Ectodermal cell (in vitro differentiated cells): ENCODE results near the gene IFT74.

Experiments
- H3K27ac ChIP-seq: 2 replicates; pipeline ENCODE4 v1.7.0; 2013; ENCODE audit warnings: mild to moderate bottlenecking, low read depth, low read length; ENCODE audit not compliant: insufficient read depth, poor library complexity, severe bottlenecking
- H3K27me3 ChIP-seq: 2 replicates; pipeline ENCODE4 v1.7.0; 2013; ENCODE audit warnings: mild to moderate bottlenecking, low read length; ENCODE audit not compliant: insufficient read depth, control insufficient read depth, poor library complexity, severe bottlenecking
- H3K36me3 ChIP-seq: one replicate; pipeline ENCODE4 v1.7.0; 2013; ENCODE audit warnings: low read length; ENCODE audit not compliant: control insufficient read depth, insufficient read depth
- H3K4me1 ChIP-seq: one replicate; pipeline ENCODE4 v1.7.0; 2013; ENCODE audit warnings: low read length; ENCODE audit not compliant: control insufficient read depth, insufficient read depth
- H3K4me3 ChIP-seq: 2 replicates; pipeline ENCODE4 v1.7.0; 2013; ENCODE audit warnings: low read depth, low read length, control low read depth; ENCODE audit not compliant: insufficient read depth
- H3K9me3 ChIP-seq: 2 replicates; pipeline ENCODE4 v1.7.0; 2013; ENCODE audit warnings: mild to moderate bottlenecking, low read length, moderate library complexity; ENCODE audit not compliant: control insufficient read depth
- WGBS, 2 experiments: methylation state at CpG; one replicate each; pipeline ENCODE4 v1.1.7; 2013; ENCODE audit warnings: missing lambda C conversion rate in 2 of 2; 5-methylcytosine and 5-hydroxymethylcytosine counted together

The IFT74 gene

GRCh38 chr9:26973989-26974388 lies 17.8 kb downstream of the IFT74 start:
- Histone ChIP-seq H3K27me3 (no peaks in the 10 kb centered on the region), H3K4me1 (no peaks in the 10 kb centered on the region), H3K9me3 (no peaks in the 10 kb centered on the region), H3K36me3 (peaks cover 11% of the 10 kb centered on the region), H3K27ac (no peak overlapping the region), H3K4me3 (no peak overlapping the region)
- WGBS, 2 experiments, result 89 to 95% methylated on average over 4 to 5 of the region's 5 CpGs

- H3K4me3 ChIP-seq, result no peak overlapping the region
- WGBS, 2 experiments, result 84 to 85% methylated on average over 4 of the region's 4 CpGs
Measured at GRCh38 chr9:26974927-26975326, 18.7 kb downstream of the IFT74 start.

GRCh38 chr9:26975728-26976707 lies 19.8 kb downstream of the IFT74 start:
- peak overlapping the region; percentile 50 for H3K27ac ChIP-seq
- peaks cover 11% of the 10 kb centered on the region for H3K36me3 ChIP-seq
- WGBS, 2 experiments, result 92 to 94% methylated on average over 18 of the region's 18 CpGs
- H3K9me3 ChIP-seq, result no peaks in the 10 kb centered on the region
- H3K27me3 ChIP-seq, result no peaks in the 10 kb centered on the region
- H3K4me1 ChIP-seq, result no peaks in the 10 kb centered on the region
- no peak overlapping the region for H3K4me3 ChIP-seq

More at GRCh38 chr9:26974927-26975326, 18.7 kb downstream of the IFT74 start:
- peaks cover 11% of the 10 kb centered on the region for H3K36me3 ChIP-seq
- H3K9me3 ChIP-seq, result no peaks in the 10 kb centered on the region
- H3K4me1 ChIP-seq, result no peaks in the 10 kb centered on the region
- no peak overlapping the region for H3K27ac ChIP-seq
- H3K27me3 ChIP-seq, result no peaks in the 10 kb centered on the region

GRCh38 chr9:26983340-26983739 lies 27.1 kb downstream of the IFT74 start:
- Histone ChIP-seq H3K27ac (no peak overlapping the region), H3K27me3 (no peaks in the 10 kb centered on the region), H3K36me3 (no peaks in the 10 kb centered on the region), H3K4me1 (no peaks in the 10 kb centered on the region), H3K9me3 (no peaks in the 10 kb centered on the region), H3K4me3 (no peak overlapping the region)
- 93% methylated on average over 1 of the region's 1 CpG for WGBS, 2 experiments

GRCh38 chr9:26995810-26996209 lies 39.6 kb downstream of the IFT74 start:
- no peaks in the 10 kb centered on the region for H3K9me3 ChIP-seq
- no peaks in the 10 kb centered on the region for H3K4me1 ChIP-seq
- H3K36me3 ChIP-seq, result no peaks in the 10 kb centered on the region
- no peak overlapping the region for H3K4me3 ChIP-seq
- H3K27ac ChIP-seq, result no peak overlapping the region
- no peaks in the 10 kb centered on the region for H3K27me3 ChIP-seq
- 83 to 100% methylated on average over 2 of the region's 2 CpGs for WGBS, 2 experiments

- Histone ChIP-seq H3K27me3 (no peaks in the 10 kb centered on the region), H3K4me3 (no peak overlapping the region), H3K4me1 (no peaks in the 10 kb centered on the region), H3K27ac (no peak overlapping the region), H3K9me3 (no peaks in the 10 kb centered on the region), H3K36me3 (no peaks in the 10 kb centered on the region)
- WGBS, 2 experiments, result 91 to 94% methylated on average over 3 of the region's 3 CpGs
Measured at GRCh38 chr9:27003426-27004077, 47.3 kb downstream of the IFT74 start.

- 94 to 96% methylated on average over 3 of the region's 3 CpGs for WGBS, 2 experiments
- no peaks in the 10 kb centered on the region for H3K27me3 ChIP-seq
- H3K4me3 ChIP-seq, result no peak within 1 kb of the TSS
- no peaks in the 10 kb centered on the region for H3K36me3 ChIP-seq
- no peak within 1 kb of the TSS for H3K27ac ChIP-seq
- no peaks in the 10 kb centered on the region for H3K9me3 ChIP-seq
- no peaks in the 10 kb centered on the region for H3K4me1 ChIP-seq
Measured at GRCh38 chr9:27005491-27005890, 49.3 kb downstream of the IFT74 start, which contains the start of gene LRRC19. TSS of gene LRRC19 (minus strand) at chr9:27005672. CDS start at chr9:26999694, 5,978 bp downstream.

- Histone ChIP-seq H3K9me3 (no peaks in the 10 kb centered on the region), H3K4me3 (no peak overlapping the region), H3K36me3 (peaks cover 10% of the 10 kb centered on the region), H3K27ac (no peak overlapping the region), H3K27me3 (no peaks in the 10 kb centered on the region), H3K4me1 (no peaks in the 10 kb centered on the region)
Measured at GRCh38 chr9:27019589-27019988, 63.4 kb downstream of the IFT74 start.

- 83% methylated on average over 5 of the region's 5 CpGs for WGBS, 2 experiments
- Histone ChIP-seq H3K4me1 (no peaks in the 10 kb centered on the region), H3K36me3 (peaks cover 16% of the 10 kb centered on the region), H3K9me3 (no peaks in the 10 kb centered on the region), H3K27me3 (no peaks in the 10 kb centered on the region), H3K27ac (no peak overlapping the region), H3K4me3 (no peak overlapping the region)
Measured at GRCh38 chr9:27022920-27023319, 66.7 kb downstream of the IFT74 start.

- WGBS, 2 experiments, result 90 to 95% methylated on average over 7 of the region's 7 CpGs
- no peaks in the 10 kb centered on the region for H3K27me3 ChIP-seq
- H3K4me3 ChIP-seq, result no peak overlapping the region
- H3K9me3 ChIP-seq, result no peaks in the 10 kb centered on the region
- H3K27ac ChIP-seq, result no peak overlapping the region
- peaks cover 9% of the 10 kb centered on the region for H3K36me3 ChIP-seq
- no peaks in the 10 kb centered on the region for H3K4me1 ChIP-seq
Measured at GRCh38 chr9:27029186-27029585, 73.0 kb downstream of the IFT74 start.
